Adrenal gland (tissue), 12 donors: Measurements from ENCODE around the gene UBE2J2. TPM values are rescaled to one million over a fixed set of nuclear protein-coding genes. Genes with fewer than 3 reads are reported as not detected.

Experiments used
- DNase-seq, 7 donors: peaks; one replicate each; pipeline ENCODE4 v3.0.0-alpha.2; 2019 to 2020
- H3K27ac ChIP-seq, 5 donors: fragments of 200-600 bp; sonication (generic) in 4 of 5; 1 replicate in 3 of 5; 2 replicates in 2 of 5; pipeline versions ENCODE4 v1.5.1 to v1.8.0; 2016 to 2020; ENCODE audit warnings: mild to moderate bottlenecking in 1 of 5
- H3K27me3 ChIP-seq: fragments of 200-600 bp; 2 replicates; pipeline ENCODE4 v1.8.0; 2021
- H3K36me3 ChIP-seq, 2 donors: fragments of 200-600 bp; replicated peaks in 1 of 2; 1 replicate in 1 of 2; 2 replicates in 1 of 2; pipeline versions ENCODE4 v1.5.1 to v1.8.0; 2018 to 2022
- H3K4me1 ChIP-seq, 2 donors: fragments of 200-600 bp; replicated peaks in 1 of 2; 1 replicate in 1 of 2; 2 replicates in 1 of 2; pipeline versions ENCODE4 v1.5.1 to v1.8.0; 2018 to 2021
- H3K4me3 ChIP-seq, 4 donors: fragments of 200-600 bp; sonication (generic) in 3 of 4; one replicate each; pipeline ENCODE4 v1.5.1; 2016 to 2018
- H3K9me3 ChIP-seq, 3 donors: fragments of 200-600 bp; sonication (generic) in 1 of 3; replicated peaks in 1 of 3; 1 replicate in 2 of 3; 2 replicates in 1 of 3; pipeline versions ENCODE4 v1.5.1 to v1.8.0; 2016 to 2021
- CTCF ChIP-seq, 6 experiments: fragments of 450-650 bp in 4 of 6; fragments of 200-600 bp in 2 of 6; sonication (generic) in 1 of 6; IDR thresholded peaks; 1 replicate in 5 of 6; 2 replicates in 1 of 6; pipeline versions ENCODE4 v1.5.1 to v1.8.0; 2016 to 2021; ENCODE audit warnings: antibody characterized with exemption in 6 of 6, mild to moderate bottlenecking in 2 of 6, moderate library complexity in 1 of 6
- POLR2A ChIP-seq, 2 donors: fragments of 450-650 bp; IDR thresholded peaks; one replicate each; pipeline ENCODE4 v1.6.1; 2017; ENCODE audit warnings: antibody characterized with exemption in 2 of 2, mild to moderate bottlenecking in 2 of 2, moderate library complexity in 1 of 2
- WGBS, 4 donors: extraction: QIAGEN DNeasy Blood & Tissue Kit in 2 of 4; methylation state at CpG; one replicate each; pipeline versions ENCODE4 v1.1.5 to v1.1.7; 2013 to 2017; 5-methylcytosine and 5-hydroxymethylcytosine counted together
- intact Hi-C, 2 donors: fragments of 100-400 bp; cut with DNase I; formaldehyde crosslinking; loops; one replicate each; pipeline versions ENCODE4 v1.14.1 to v1.15.0; 2022 to 2023
- polyA plus RNA-seq, 3 donors: library from polyadenylated mRNA; stranded (reverse); fragments of 200-250 nt in 2 of 3; fragments of 350-450 nt in 1 of 3; fragmentation: Illumina TruSeq in 1 of 3; extraction: RNeasy Lipid Tissue Mini Kit (QIAGEN cat#74804) in 1 of 3; gene quantifications; one replicate each; pipeline ENCODE4 v1.2.3, GENCODE V29; 2013 to 2014
- total RNA-seq, 9 donors: library from RNA; depleted of rRNA in 4 of 9; stranded (reverse); fragments of >200 nt in 4 of 9; fragments of 120-200 nt in 1 of 9; fragmentation: NEBNext Ultra II Directional in 1 of 9; extraction: Animal tissue kit (Norgen Biotek cat#: 25700) in 1 of 9; gene quantifications; one replicate each; pipeline versions ENCODE4 v1.1.0 to v1.2.4, GENCODE V29; 2013 to 2023
- donor health status: healthy with polysubstance abuse.
- donor health status: Bipolar disorder and iron deficiency.
- donor health status: DM: yes; HTN: yes; CAD: no.
- donor health status: DM: no; HTN: no; CAD: no.
- donor health status: DM: no; HTN: no; CAD: no.
- donor health status: DM: yes; HTN: yes; CAD: no.

Gene UBE2J2
- total and polyA plus RNA-seq, 12 donors, result 30.1 to 74.4 (median 49.8) TPM

- Histone ChIP-seq H3K4me3 (no peak overlapping the region), H3K27ac (no peak overlapping the region), H3K36me3 (no peaks in the 10 kb centered on the region), H3K4me1 (no peaks in the 10 kb centered on the region), H3K9me3 (no peaks in the 10 kb centered on the region), H3K27me3 (peaks cover 13% of the 10 kb centered on the region)
- no peak for TF ChIP-seq CTCF (IDR thresholded peaks at IDR 0.05)
- no peak for TF ChIP-seq POLR2A (IDR thresholded peaks at IDR 0.05)
- DNase-seq, result no peak
- 60 to 84% (median 75%) methylated on average over 5 to 22 of the region's 23 CpGs for WGBS, 4 donors
- intact Hi-C loops, result no loop called here
Measured at GRCh38 chr1:1245178-1245816, 28.4 kb downstream of the UBE2J2 start.

GRCh38 chr1:1244192-1244811, 29.4 kb downstream of the UBE2J2 start:
- no peaks in the 10 kb centered on the region for H3K9me3 ChIP-seq
- TF ChIP-seq POLR2A (IDR thresholded peaks at IDR 0.05) (no peak), CTCF (IDR thresholded peaks at IDR 0.05) (no peak)
- intact Hi-C loops, result no loop called here
- peaks cover 13% of the 10 kb centered on the region for H3K27me3 ChIP-seq
- no peak for DNase-seq
- H3K36me3 ChIP-seq, result no peaks in the 10 kb centered on the region
- H3K4me1 ChIP-seq, result no peaks in the 10 kb centered on the region
- H3K4me3 ChIP-seq, result no peak overlapping the region
- no peak overlapping the region for H3K27ac ChIP-seq
- WGBS, 4 donors, result 74 to 84% (median 76%) methylated on average over 19 to 30 of the region's 30 CpGs

- Histone ChIP-seq H3K27me3 (peaks cover 13% of the 10 kb centered on the region), H3K4me1 (no peaks in the 10 kb centered on the region), H3K27ac (no peak overlapping the region), H3K36me3 (no peaks in the 10 kb centered on the region), H3K9me3 (no peaks in the 10 kb centered on the region), H3K4me3 (no peak overlapping the region)
- 53 to 83% (median 62%) methylated on average over 2 to 23 of the region's 23 CpGs for WGBS, 4 donors
- DNase-seq, result no peak
- TF ChIP-seq POLR2A (IDR thresholded peaks at IDR 0.05) (no peak), CTCF (IDR thresholded peaks at IDR 0.05) (no peak)
- intact Hi-C loops, result no loop called here
Measured at GRCh38 chr1:1243807-1244191, 29.9 kb downstream of the UBE2J2 start.

- 84 to 93% (median 89%) methylated on average over 10 to 23 of the region's 23 CpGs for whole genome bisulfite sequencing, 4 donors
- no peak for TF ChIP-seq POLR2A (IDR thresholded peaks at IDR 0.05)
- no peak for TF ChIP-seq CTCF (IDR thresholded peaks at IDR 0.05)
- Histone ChIP-seq H3K4me1 (no peaks in the 10 kb centered on the region), H3K9me3 (no peaks in the 10 kb centered on the region), H3K27me3 (peaks cover 18% of the 10 kb centered on the region), H3K4me3 (no peak overlapping the region), H3K27ac (no peak overlapping the region), H3K36me3 (no peaks in the 10 kb centered on the region)
- DNase-seq, result no peak
- intact Hi-C loops, result no loop called here
Measured at GRCh38 chr1:1243266-1243660, 30.4 kb downstream of the UBE2J2 start.
